HK-2 (cell line): ENCODE measurements around the gene ADNP2.
"Not testable (repeated sequence)": the region's sequence is repeated elsewhere in the genome, so short reads cannot be mapped to it uniquely, and the experiment has no call there.

Experiments
- DNase-seq: peaks from one replicate; pipeline ENCODE4 v3.0.0-alpha.2; 2018; ENCODE audit not compliant: unreplicated experiment

ADNP2 gene

DNA sequence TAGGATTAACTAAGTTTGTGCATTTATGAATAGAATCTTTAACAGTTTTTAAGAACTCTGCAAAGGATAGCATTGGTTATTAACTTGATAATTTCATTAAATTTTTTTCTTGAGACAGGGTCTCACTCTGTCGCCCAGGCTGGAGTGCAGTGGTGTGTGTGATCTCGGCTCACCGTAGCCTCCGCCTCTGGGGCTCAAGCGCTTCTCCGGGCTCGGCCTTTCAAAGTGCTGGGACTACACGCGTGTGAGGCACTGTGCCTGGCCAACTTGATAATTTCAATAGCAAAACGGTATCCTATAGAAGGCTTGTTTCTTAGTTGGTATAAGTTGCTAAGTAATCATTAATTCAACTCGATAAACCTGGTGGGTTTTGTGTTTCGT, 38.0 kb downstream of the ADNP2 start:
- DNase-seq: peak; percentile 25

DNA sequence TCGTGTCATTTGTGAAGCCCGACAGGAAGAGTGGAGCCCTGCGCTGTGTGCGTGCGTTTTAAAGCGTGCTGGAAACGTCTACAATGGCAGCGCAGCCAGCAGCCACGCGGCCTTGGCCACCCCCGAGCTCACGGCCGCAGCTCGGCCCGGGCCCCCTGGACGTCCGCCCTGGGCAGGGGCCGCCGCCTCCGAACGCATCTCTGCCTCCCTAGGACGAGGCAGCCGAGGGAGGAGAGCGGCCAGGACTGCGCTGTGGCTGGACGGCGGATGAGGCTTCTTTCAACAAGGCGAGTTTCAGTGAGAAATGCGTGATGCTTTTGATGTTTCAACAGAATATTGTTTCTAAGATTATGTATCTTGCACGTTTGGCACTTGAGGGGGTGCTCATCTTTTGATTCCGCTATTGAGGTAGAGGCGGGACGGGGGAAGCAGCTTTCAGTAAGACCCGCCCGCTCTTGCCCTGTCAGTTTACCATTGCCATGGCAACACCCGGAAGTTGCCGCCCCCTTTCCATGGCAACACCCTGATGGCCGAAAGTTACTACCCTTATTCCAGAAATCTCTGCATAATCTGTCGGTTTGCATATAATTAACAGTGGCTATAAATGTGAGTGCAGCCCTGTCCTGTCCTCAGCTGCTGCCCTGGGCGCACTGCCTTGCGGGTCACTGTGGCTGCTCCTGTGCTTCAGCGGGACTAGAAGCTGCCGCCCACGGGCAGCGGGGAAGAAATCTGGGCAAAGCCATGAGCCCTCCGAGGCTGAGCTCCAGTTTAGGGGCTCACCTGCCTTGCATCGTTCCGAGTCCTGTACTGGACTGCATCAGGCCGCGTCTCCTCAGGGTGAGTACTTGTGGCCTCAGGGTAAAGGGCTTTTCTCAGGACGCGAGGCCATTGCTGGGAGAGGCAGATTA, 38.6 kb downstream of the ADNP2 start:
- peak; percentile 80 for DNase-seq

DNA sequence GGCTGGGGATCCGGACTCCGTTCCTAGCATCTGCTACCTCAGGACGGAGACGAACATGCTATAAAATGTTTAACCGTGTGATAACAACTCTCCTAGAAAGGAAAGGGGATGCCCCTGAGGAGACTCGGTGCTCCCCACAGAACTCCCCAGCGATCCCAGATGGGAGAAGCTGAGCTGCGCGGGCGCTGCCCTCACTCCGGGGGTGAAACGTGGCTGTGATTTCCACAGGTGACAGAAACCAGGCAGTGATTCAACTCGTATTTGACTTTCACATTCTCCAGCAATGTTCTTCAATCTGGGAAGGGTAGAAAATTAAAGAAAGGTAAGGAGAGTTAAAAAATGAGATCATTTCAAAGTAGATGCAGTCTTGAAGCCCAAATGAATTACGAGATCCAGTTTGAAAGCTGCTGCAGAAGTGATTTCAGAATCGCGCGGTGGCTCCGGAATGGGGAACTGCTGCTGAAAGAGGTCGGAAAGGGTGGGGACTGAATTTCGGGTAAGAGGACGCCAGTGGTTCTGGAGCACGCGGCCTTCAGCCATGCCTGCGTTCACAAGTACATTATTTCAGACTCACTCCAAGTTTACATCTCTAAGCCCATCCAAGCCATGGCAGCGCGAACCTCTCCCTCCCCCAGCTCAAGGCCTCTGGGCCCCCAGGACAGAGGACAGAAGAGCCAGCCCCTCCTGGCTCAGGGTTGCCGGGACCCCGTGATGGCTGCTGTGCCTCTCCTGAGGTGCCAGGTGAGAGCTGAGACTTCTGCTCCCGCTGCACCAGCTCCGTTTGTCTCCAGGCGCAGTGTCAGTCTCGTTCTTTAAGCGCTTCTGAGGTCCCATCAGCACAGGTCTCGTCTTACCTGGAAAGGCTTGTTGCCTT, 39.5 kb downstream of the ADNP2 start:
- no peak for DNase-seq

DNA sequence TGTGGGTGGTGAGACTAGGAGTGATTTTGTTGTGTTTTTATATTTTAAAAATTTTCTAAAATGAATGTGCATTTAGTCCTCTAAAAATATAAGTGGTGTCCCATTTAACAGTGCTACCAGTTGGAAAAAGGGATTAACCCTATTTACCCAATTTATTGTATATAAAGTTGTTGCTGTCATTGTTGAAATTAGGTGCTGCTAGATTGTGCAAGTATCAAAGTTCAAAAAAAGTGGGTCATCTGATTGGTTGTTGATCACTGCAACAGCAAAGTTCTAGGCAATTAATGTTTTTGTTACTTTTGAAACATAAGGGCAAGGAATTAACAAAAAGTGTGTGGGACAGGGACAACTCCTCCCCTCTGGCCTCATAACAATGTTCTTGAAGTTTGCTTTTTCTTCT, 40.6 kb downstream of the ADNP2 start:
- DNase-seq: no peak

DNA sequence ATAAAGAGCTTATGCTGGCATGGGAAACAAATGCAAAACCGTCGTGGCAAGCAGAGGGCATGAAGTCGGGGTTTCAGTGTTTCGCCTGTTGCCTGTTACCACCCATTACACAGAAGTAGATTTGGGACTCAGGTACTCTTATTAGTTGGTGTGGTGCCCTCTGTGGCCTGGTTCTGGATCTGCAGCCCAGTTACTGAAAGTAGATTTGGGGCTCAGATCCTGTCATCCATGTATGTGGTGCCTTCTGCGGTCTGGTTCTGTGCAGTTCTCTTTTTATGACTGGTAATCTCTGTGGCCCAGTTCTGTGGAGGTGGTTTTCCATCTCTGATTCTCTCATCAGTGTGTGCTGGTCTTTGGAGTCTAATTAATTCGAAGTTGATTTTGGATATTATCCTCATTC, 45.2 kb downstream of the ADNP2 start:
- DNase-seq: no peak

DNA sequence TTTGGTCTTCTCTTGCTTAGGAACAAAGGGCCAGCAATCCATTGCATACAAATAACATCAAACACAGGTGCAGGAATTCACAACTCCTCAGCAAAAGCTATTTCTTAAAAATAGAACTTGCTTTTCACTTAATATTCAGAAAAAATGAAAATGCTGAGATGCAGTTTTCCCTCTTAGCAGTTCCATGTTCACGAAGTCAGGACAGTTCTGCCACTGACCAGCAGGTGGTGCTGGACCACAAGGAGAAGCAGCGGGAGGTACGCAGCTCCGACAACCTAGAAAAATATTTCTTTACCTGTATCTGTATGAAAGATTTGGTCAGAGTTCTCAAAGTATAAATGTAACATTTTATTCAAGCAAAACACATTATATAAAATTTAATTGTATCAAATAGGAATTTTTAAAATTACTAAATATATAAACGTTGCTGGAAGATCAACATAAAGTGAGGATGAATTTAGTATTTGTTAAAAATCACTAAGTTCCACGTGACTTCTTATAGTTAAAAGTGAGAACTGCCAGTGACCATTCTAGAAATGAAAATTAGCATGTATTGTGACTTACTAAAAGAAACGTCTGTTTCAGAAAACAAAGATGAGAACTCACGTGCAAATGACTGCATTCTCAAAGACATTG, 48.8 kb downstream of the ADNP2 start:
- peak; percentile 42 for DNase-seq

DNA sequence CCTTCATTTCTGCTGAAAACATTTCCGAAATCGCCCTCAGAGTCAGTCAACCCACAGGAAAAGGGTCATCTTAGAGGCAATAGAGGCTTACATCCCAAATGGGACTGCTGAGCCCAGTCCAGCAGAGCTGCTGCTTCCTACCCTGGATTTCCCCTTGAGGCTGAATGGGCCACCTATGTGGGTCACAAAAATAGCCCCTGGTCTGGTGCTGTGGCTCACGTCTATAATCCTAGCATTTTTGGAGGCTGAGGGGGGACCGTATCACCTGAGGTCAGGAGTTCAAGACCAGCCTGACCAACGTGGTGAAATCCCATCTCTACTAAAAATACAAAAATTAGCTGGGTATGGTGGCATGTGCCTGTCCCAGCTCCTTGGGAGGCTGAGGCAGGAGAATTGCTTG, 49.3 kb downstream of the ADNP2 start:
- no peak for DNase-seq

DNA sequence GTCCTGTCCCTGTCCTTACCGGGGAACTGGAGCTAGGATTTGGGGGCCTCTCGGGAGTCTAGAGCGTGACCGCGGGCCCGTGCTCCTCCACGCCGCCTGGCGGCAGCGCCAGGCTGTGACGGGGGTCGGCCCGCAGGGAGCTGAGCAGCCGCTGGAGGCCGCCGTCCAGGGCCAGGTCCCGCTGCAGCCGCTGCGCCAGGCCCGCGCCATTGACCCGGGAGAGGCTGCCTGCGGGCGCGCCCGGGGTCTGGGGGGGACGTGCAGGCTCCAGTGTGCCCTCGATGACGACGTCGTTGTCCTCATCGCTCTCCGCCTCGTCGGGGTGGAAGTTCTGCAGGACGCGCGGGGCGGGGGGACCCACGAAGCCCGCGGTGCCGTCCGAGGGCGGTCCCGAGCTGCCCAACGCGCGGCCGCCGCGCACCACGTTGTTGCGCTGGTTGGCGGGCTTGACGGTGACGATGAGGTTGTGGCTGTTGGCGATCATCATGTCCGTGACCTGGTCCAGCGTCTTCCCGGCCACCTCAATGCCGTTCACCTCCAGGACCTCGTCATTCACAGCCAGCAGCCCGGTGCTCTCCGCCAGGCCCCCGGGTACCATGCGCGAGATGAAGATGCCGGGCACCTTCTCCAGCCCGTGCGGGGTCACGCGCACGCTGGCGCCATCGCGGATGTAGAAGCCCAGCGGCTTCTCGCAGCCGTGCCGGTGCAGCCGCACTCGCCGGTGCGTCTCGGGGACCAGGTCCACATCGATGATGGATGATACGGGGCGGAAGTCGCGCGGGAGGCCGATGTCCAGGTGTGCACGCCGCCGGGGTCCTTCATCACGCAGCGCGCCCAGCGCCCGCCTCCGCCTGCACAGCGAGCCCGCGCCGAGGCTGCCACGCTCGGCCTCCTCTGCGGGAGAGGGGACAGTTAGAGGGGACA, 50.9 kb downstream of the ADNP2 start:
- no peak for DNase-seq

DNA sequence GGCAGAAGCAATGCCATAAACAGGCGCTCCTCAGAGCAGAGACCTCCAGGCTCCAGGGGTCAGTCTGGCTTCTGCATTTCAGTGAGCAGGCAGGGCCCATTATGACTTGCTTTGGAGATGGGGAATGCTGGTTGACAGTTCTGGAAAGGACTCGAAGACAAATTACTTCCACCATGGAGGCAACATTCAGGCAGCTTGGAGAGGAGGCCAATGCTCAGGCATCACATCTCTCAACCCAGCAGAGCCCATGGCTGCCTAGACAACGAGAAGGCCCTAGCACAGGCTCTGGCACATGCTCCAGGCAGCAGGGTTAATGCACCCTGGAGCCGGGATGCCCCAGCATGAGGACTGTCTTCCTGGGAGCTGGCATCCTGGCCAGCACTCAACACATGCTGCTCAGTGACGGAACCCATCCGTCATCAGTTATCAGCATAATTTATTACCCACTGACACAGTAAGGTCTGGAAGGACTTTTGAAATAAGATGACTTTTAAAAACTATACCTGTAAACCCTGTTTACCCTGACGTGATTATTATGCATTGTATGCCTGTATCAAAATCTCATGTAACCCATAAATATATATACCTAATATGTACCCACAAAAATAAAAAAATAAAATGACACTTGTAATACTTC, 52.8 kb downstream of the ADNP2 start:
- DNase-seq: no peak

DNA sequence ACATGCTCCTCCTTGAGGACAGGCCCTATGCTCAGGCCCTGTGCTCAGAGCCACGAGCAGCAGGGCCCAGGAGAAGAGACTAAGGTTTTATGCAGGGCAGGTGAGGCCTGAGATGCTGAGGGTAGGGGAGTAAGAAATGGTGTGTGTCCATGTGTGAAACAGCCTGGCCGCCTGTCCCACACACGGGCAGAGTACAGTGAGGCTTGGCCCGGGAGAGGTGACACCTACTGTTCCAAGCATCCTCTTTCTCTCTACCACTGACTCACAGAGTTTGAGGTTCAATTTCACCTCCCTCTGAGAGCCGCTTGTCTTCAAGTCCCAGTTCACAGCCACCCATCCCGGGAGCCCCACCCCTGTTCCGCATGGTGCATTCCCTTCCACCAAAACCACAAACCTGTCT, 54.1 kb downstream of the ADNP2 start:
- DNase-seq: no peak

DNA sequence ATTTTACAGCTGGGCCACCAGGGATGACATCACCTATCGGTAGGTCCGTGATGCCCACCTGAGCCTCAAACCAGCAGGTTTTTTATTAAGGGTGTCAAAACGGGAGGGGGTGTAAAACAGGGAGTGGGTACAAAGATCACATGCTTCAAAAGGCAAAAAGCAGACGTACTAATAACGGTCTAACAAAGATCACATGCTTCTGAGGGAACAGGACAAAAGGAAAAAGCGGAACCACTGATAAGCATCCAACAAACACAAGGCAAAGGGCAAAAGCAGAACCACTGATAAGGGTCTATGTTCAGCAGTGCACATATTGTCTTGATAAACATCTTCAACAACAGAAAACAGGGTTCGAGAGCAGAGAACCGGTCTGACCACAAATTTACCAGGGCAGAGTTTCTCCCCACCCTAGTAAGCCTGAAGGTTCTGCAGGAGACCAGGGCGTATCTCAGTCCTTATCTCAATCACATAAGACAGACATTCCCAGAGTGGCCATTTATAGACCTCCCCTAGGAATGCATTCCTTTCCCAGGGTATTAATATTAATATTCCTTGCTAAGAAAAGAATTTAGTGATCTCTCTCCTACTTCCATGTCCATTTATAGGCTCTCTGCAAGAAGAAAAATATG, 55.8 kb downstream of the ADNP2 start:
- not testable (repeated sequence) for DNase-seq

DNA sequence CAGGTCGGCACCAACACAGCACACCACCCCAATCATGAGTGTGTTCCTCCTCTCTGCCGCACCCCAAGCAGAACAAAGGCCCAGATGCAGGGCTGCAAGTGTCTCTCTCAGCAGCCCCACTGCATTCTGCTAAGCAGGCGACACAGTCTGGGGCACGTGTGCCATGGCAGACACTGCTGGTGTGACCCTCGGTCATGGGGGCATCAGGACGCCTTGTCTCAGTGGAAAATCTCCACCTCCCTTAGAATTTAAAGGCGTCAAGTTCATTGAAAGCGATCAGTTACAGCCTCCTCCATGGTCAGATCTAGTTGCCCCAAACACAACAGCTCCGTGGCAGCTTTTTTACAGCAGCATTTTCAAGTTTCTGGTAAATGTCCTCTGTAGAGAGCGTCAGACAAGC, 57.2 kb downstream of the ADNP2 start:
- DNase-seq: no peak

DNA sequence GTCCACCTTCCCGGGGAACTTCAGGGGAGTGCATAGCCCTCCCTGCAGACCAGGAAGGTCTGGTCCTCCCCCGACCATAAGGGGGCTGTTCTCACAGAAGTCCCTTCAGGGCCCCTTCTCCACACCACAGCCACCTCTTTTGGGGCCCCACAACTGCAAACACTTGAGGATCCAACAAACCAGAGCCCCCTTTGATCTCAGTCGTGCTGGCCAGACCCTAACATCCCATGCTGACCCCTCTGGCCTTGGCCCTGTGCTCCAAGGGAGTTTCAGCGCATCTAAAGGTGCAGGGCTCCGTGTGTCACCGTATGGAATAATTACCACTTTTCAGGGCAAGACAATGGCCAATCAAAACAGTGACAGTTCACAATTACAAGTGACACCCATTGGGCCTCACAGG, 57.7 kb downstream of the ADNP2 start:
- DNase-seq: no peak

DNA sequence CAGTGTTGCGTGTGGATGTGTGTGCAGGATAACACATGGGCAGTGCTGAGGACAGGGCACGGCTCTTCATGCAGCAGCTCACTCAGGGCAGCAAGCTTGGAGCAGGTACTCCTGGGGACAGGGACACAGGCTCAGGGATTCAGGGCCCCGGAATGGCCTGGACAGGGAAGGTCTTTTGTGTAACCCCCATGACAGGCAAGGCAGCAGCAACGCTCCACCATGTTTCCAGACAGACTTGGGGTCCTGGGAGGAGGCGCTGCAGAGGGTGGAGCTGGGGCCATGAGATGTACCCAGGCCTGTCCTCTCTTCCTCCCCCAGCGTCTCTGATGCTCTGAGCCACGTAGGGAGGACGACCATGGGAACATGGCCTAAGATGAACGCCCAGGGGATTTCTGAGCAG, 58.3 kb downstream of the ADNP2 start:
- no peak for DNase-seq

DNA sequence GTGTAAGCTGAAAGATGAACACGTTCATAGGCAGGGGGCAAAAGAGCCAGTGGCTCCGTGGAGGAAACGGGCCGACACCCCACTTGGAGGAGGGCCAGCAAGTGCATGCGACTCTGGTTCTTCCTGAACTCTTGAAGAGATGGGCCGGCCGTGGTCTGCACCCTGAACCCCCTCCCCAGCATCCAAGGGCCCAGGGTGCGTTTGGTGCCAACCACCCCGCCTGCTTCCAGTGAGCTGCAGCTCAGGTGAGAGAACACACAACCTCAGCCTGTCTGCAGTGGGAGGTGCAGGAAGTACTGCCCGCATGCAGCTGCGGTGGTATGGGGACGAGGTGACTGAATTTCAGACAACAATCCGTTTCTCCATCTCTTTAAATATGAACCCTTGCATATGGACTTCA, 58.9 kb downstream of the ADNP2 start:
- DNase-seq: no peak

DNA sequence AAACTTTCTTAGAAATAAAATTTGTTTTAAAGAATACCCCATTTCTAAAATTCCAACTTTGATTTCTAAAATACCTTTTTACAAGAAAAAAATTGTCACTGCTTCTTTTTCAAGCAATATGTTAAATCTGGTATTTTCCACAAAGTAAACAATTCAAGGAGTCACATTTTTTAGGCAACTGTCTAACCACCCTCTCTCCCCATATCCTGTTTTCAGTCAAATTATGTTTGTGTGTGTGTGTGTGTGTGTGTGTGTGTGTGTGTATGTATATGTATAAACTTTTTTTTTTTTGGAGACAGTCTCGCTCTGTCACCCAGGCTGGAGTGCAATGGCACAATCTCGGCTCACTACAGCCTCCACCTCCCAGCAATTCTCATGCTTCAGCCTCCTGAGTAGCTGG, 59.3 kb downstream of the ADNP2 start:
- DNase-seq: no peak

DNA sequence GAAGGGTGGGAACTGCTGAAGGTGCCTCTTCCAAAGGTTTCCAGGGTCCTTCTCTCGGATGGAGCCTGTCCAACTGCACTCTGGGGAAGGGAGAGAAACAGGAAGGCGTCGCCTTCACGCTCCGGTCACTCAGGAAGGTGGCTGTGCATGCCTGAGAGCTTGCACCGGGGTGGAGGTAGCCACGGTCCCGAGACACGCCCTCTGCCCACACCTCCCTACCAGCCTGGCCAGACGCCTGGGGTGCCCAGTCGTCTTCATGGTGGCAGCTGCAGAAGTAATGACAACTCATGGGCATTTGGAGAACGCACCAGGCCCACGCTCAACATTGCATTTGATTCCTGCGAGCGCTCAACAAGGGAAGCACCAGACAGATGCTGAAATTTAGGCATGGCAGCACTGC, 59.9 kb downstream of the ADNP2 start:
- no peak for DNase-seq

DNA sequence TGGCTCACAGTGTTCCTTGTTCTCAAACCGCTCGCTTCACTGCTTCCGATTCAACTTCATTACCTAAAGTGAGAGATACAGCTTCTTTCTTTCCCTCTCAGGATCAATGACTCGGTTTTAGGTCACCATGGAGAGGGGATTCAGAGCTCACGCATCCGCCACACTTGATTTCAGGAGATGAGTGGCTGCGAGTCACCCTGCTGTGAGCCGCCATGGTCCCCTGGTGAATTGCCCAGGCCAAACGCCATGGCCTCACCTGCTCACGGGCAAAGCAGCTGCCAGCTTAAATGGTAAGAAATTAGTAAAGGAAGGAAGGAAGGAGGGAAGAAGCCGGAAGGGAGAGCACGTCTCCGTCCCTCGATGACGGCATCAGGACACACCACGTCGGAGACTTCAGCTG, 60.5 kb downstream of the ADNP2 start:
- DNase-seq: peak; percentile 11

DNA sequence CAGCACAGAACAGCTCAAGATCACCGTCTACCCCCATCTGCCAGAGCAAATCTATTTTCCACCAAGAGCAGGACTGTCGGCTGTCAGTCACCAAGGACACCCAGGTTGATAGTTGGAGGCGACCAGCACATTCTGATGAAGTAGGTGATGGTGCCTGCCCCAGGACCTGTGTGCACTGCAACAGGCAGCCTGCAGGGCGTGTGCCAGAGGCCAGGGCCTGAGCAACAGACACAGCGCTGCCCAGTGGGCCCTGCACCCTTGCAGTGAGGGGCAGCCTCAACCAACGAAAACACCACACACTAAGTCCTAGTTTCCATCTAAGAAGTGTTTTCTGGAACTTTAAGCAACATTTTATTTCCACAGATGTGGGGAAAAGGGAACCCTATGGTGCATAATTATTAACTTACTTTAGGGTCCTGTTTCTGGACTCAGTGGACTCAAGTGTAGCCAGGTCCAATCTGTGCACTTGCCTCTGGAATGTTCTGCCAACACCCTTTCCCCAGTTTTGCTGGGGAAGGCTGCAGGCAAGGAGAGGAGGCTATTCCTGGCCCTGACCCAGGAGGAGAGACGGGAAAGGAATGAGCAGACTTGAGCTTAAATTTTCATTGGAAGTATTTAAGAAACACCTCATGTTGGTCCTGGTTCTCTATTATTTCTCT, 61.5 kb downstream of the ADNP2 start:
- DNase-seq: no peak
